Measurements from ENCODE around the gene EFNA5. TPM values are rescaled to one million over a fixed set of nuclear protein-coding genes. Genes with fewer than 3 reads are reported as not detected.

EFNA5 gene
- total RNA-seq, 1 donor from 2014 or later, result 10.2 TPM

DNA sequence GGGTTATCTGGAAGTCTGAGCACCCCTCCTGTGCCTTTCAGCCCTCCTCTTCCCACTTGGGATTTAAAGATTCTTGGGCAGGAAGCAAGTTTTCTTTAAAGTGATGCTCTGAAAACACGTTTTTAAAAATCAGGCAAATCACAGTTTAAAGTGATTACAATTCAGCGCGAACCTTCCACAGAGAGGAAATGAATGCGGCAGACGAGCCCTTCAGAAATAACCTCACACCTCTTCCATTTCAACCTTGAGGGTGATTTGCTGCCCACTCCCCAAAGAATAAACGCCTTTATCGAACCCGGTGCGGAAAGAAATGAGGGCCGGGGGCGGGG, 2.3 kb upstream of the EFNA5 start:
- H3K27ac ChIP-seq, result peak overlapping the region; percentile 53
- intact Hi-C loops (cut with DNase I), result no loop called here
- H3K4me3 ChIP-seq, result peak overlapping the region; percentile 71
- H3K9me3 ChIP-seq, result no peaks in the 10 kb centered on the region
- DNase-seq, result no peak
- ATAC-seq, result no peak
- peaks cover 39% of the 10 kb centered on the region for H3K4me1 ChIP-seq
- peaks cover 46% of the 10 kb centered on the region for H3K27me3 ChIP-seq (ENCODE audit: low read depth)
- no peaks in the 10 kb centered on the region for H3K36me3 ChIP-seq
- TF ChIP-seq, protein P1, sequence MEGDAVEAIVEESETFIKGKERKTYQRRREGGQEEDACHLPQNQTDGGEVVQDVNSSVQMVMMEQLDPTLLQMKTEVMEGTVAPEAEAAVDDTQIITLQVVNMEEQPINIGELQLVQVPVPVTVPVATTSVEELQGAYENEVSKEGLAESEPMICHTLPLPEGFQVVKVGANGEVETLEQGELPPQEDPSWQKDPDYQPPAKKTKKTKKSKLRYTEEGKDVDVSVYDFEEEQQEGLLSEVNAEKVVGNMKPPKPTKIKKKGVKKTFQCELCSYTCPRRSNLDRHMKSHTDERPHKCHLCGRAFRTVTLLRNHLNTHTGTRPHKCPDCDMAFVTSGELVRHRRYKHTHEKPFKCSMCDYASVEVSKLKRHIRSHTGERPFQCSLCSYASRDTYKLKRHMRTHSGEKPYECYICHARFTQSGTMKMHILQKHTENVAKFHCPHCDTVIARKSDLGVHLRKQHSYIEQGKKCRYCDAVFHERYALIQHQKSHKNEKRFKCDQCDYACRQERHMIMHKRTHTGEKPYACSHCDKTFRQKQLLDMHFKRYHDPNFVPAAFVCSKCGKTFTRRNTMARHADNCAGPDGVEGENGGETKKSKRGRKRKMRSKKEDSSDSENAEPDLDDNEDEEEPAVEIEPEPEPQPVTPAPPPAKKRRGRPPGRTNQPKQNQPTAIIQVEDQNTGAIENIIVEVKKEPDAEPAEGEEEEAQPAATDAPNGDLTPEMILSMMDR (IDR thresholded peaks at IDR 0.05), result no peak

DNA sequence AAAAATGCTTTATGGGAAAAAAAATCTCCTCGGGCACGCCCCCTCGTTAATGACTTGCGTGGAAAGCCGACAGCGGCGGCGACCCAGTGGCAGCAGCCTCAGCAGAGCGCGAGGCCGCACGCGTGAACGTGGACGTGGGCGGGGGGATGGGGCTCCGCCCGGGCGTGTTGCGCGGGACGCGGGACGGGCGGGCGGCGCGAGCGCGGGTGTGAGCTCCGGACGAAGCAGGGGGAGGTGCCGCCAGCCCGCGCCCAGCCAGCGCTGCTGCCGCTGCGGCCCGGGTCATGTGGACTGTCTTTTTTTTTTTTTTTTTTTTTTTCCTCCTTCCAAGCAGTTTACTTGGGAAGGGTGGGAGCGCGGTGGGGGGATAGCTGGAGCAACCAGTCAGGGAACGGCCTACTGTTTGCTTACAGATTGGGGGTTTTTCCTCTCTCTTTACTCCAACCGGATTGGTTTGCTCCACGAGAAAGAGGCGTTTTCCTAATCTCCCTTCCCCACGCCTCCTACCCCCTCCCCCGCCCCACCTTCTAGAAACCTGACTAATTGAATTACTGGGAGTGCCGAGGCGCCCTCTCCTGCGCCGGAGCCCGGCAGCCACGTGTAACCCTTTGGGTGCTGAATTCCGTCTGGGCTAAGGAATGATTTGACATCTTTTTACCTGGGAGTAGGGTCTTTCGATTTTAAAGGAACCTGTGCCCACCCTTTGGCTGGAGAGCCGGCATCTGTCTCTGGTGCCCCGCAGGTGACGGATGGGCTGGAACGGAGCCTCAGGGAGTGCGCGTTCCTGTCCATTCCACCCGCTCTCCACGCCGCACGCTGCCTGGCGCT, 1.7 kb upstream of the EFNA5 start:
- Histone ChIP-seq H3K4me1 (peaks cover 39% of the 10 kb centered on the region), H3K27me3 (ENCODE audit: low read depth) (peaks cover 46% of the 10 kb centered on the region), H3K36me3 (no peaks in the 10 kb centered on the region), H3K9me3 (no peaks in the 10 kb centered on the region), H3K27ac (peak overlapping the region; percentile 54), H3K4me3 (peak overlapping the region; percentile 71)
- intact Hi-C loops (cut with DNase I), result no loop called here
- ATAC-seq, result peak; percentile 79 to 82
- peak; percentile 87 for DNase-seq
- TF ChIP-seq, protein P1 (IDR thresholded peaks at IDR 0.05), result no peak

DNA sequence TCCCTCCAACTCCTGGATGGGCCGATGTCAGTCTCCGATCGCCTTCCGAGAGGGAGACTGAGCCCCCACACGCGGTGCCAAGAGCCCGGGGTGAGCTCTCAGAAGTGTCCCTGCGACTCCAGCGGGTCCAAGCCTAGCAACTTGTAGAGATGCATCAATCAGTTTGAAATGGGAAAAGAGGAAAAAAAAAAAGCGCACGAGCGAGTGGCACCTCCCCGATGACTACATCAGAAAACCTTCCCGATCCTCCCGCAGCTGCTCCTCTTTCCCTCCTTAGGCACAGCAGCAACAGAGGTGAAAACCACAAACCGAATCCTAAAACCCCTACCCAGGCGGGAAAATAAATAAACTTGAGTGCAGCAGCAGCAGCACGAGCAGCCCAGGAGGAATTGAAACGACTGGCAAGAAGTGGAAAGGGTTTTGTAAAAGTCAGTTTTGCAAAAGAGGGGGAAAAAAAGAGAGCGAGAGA, 1.0 kb upstream of the EFNA5 start:
- DNase-seq (no peak), ATAC-seq (no peak)
- peak overlapping the region; percentile 54 for H3K27ac ChIP-seq
- peaks cover 46% of the 10 kb centered on the region for H3K27me3 ChIP-seq (ENCODE audit: low read depth)
- no peaks in the 10 kb centered on the region for H3K36me3 ChIP-seq
- H3K4me3 ChIP-seq, result peak overlapping the region; percentile 71
- TF ChIP-seq, protein P1 (IDR thresholded peaks at IDR 0.05), result no peak
- peaks cover 39% of the 10 kb centered on the region for H3K4me1 ChIP-seq
- intact Hi-C loops (cut with DNase I), result no loop called here
- H3K9me3 ChIP-seq, result no peaks in the 10 kb centered on the region

DNA sequence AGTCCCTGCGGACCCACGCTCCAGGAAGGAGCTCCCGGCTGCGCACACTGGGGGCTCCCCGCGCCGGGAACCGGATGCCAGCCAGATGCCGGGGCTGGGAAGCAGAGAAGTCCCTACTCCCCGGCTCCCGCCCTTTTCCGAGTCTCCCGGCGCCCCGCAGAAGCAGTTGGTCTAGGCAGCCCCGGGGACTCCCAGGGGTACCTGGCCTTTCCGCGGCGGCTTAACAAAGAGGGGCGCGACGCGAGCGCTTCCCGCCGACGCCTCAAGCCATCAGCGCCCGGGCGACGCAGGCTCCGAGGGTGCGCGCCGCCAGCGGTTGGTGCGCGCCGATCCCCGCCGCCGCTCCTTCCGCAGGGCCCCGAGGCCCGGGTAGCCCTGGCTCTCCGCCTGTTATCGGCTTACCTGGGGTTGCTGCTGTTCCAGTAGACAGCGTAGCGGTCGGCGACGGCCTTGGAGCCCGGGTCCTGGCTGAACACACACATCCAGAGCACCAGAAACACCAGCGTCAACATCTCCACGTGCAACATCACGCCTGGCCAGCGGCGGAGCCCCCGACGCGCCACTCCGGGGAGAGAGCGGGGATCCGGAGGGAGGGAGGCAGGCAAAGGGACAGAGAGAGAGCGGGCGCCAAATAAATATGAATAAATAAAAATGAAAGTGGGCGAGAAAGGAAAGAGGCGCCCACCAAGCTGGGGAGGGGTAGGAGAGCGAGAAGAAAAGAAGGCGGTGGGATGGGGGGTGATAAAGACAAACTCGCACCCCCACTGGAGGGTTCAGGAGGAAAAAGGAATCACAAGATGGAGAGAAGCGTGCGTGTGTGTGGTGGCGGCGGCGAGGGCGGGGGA, 428 bp downstream of the EFNA5 start:
- Histone ChIP-seq H3K27ac (peak overlapping the region; percentile 67), H3K27me3 (ENCODE audit: low read depth) (peaks cover 46% of the 10 kb centered on the region), H3K4me1 (peaks cover 39% of the 10 kb centered on the region), H3K9me3 (no peaks in the 10 kb centered on the region), H3K36me3 (no peaks in the 10 kb centered on the region), H3K4me3 (peak overlapping the region; percentile 71)
- TF ChIP-seq, protein P1 (IDR thresholded peaks at IDR 0.05), result no peak
- intact Hi-C loops (cut with DNase I), result no loop called here
- DNase-seq (peak; percentile 51), ATAC-seq (peak; percentile 5 to 15)

DNA sequence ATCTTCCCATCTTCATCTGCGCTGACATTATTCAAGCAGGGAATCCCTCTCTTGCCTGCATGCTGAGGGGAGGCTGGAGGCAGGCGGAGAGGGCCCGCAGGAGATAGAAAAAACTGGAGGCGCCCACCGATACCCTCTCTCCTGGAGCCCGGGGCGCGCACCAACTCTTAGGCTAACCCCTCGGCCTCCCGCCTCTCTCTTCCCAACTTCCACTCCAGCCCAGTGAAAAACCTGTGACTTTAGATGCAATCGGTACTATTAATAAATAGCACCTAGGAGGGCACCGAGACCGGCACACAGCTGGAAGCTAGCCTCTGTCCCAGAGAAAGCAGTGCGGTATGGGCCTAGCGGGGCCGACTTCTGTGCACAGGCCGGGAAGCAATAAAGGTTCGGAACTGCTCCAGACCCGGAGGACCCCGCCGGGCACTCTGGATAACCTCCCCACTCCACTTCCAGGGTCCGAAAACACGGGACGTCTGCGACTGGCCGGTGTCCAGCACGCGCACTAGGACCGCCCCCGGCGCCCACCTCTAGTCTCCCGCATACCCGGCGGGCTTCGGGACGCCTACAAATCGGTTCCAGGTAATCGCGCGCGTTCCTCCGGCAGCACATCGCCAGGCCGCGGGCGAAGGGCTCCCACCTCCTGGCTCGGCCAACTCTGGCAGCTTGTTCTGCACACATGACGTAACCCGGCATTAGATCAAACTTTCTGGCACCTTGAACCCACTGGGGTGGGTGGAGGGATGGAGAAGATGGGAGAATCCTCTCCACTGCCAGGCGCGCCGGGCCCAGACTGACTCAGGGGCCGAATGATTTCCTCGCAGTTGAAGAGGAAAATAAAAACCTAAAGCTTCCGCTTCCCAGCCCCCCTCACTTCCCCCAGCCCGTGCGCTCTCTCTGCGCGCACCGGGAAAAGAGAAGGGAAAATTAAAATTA, 1.4 kb downstream of the EFNA5 start:
- Histone ChIP-seq H3K36me3 (no peaks in the 10 kb centered on the region), H3K27ac (peak overlapping the region; percentile 67), H3K4me1 (peaks cover 39% of the 10 kb centered on the region), H3K9me3 (no peaks in the 10 kb centered on the region), H3K27me3 (ENCODE audit: low read depth) (peaks cover 44% of the 10 kb centered on the region), H3K4me3 (peak overlapping the region; percentile 71)
- DNase-seq, result peak; percentile 52
- TF ChIP-seq, protein P1 (IDR thresholded peaks at IDR 0.05), result no peak
- intact Hi-C loops (cut with DNase I), result no loop called here
- ATAC-seq, result peak in 1 of 2 donors; percentile 4

All from lower lobe of right lung (tissue), 2 donors.